ENCODE results near the gene KIAA1217. TPM values are rescaled to one million over a fixed set of nuclear protein-coding genes. Genes with fewer than 3 reads are reported as not detected.

KIAA1217 gene
- polyA plus RNA-seq, 3 donors, result not detected

GRCh38 chr10:24172909-24173308 lies 36.0 kb upstream of the KIAA1217 start:
- no peak for DNase-seq
- Mint-ChIP-seq H3K27me3 (ENCODE audit: low read depth in 3 of 3) (peaks cover 1 to 2% (median 1%) of the 10 kb centered on the region in 3 donors), H3K9me3 (peaks cover 2 to 21% (median 4%) of the 10 kb centered on the region in 7 donors), H3K36me3 (no peaks in the 10 kb centered on the region), H3K27ac (no peak overlapping the region), H3K4me1 (no peaks in the 10 kb centered on the region), H3K4me3 (no peak overlapping the region)
- H3K27me3 ChIP-seq (ENCODE audit: control insufficient read depth in 2 of 2, insufficient read depth in 2 of 2, low read length in 2 of 2), result no peaks in the 10 kb centered on the region
- peaks cover 5 to 16% of the 10 kb centered on the region in 2 donors for H3K9me3 ChIP-seq (replicated peaks in 1 of 2; ENCODE audit: control insufficient read depth in 1 of 2, insufficient read depth in 1 of 2, low read length in 2 of 2)
- no peaks in the 10 kb centered on the region for H3K4me1 ChIP-seq (ENCODE audit: control insufficient read depth in 1 of 2, insufficient read depth in 2 of 2, low read length in 2 of 2)
- no peaks in the 10 kb centered on the region for H3K79me2 ChIP-seq (ENCODE audit: insufficient read depth, low read length)
- no peak overlapping the region for H3K4me2 ChIP-seq (replicated peaks; ENCODE audit: extremely low read depth, low read length, poor library complexity, severe bottlenecking)
- no peak for TF ChIP-seq CTCF (IDR thresholded peaks at IDR 0.05)
- no peaks in the 10 kb centered on the region for H4K20me1 ChIP-seq (ENCODE audit: insufficient read depth, low read length)
- H3K36me3 ChIP-seq (replicated peaks in 1 of 2; ENCODE audit: control insufficient read depth in 1 of 2, insufficient read depth in 2 of 2, low read length in 2 of 2), result no peaks in the 10 kb centered on the region
- H3K9ac ChIP-seq (ENCODE audit: insufficient read depth, low read length, poor library complexity, severe bottlenecking), result no peak overlapping the region
- intact Hi-C loops (cut with micrococcal nuclease), result no loop called here
- no peak overlapping the region for H3K27ac ChIP-seq (ENCODE audit: low read depth in 1 of 2, low read length in 2 of 2)
- no peak overlapping the region for H3K4me3 ChIP-seq (replicated peaks in 1 of 3; ENCODE audit: low read depth in 2 of 3, low read length in 3 of 3)
- 92% methylated on average over 2 of the region's 3 CpGs for WGBS (ENCODE audit: insufficient coverage)
- H2AFZ ChIP-seq (ENCODE audit: insufficient read depth, low read depth, low read length, poor library complexity, severe bottlenecking), result no peak overlapping the region

- H3K27me3 ChIP-seq (ENCODE audit: control insufficient read depth in 2 of 2, insufficient read depth in 2 of 2, low read length in 2 of 2), result no peaks in the 10 kb centered on the region
- no peak overlapping the region for H3K27ac ChIP-seq (ENCODE audit: low read depth in 1 of 2, low read length in 2 of 2)
- Mint-ChIP-seq H3K4me3 (no peak overlapping the region), H3K9me3 (peaks cover 2 to 15% (median 5%) of the 10 kb centered on the region in 7 donors), H3K36me3 (no peaks in the 10 kb centered on the region), H3K27me3 (ENCODE audit: low read depth in 3 of 3) (peaks cover 0 to 2% (median 1%) of the 10 kb centered on the region in 3 donors), H3K27ac (no peak overlapping the region), H3K4me1 (no peaks in the 10 kb centered on the region)
- DNase-seq, result no peak
- no peaks in the 10 kb centered on the region for H4K20me1 ChIP-seq (ENCODE audit: insufficient read depth, low read length)
- no peak overlapping the region for H3K4me2 ChIP-seq (replicated peaks; ENCODE audit: extremely low read depth, low read length, poor library complexity, severe bottlenecking)
- no peak overlapping the region for H3K4me3 ChIP-seq (replicated peaks in 1 of 3; ENCODE audit: low read depth in 2 of 3, low read length in 3 of 3)
- H2AFZ ChIP-seq (ENCODE audit: insufficient read depth, low read depth, low read length, poor library complexity, severe bottlenecking), result no peak overlapping the region
- no peaks in the 10 kb centered on the region for H3K36me3 ChIP-seq (replicated peaks in 1 of 2; ENCODE audit: control insufficient read depth in 1 of 2, insufficient read depth in 2 of 2, low read length in 2 of 2)
- TF ChIP-seq CTCF (IDR thresholded peaks at IDR 0.05), result no peak
- H3K9me3 ChIP-seq (replicated peaks in 1 of 2; ENCODE audit: control insufficient read depth in 1 of 2, insufficient read depth in 1 of 2, low read length in 2 of 2), result peaks cover 5 to 16% of the 10 kb centered on the region in 2 donors
- no peak overlapping the region for H3K9ac ChIP-seq (ENCODE audit: insufficient read depth, low read length, poor library complexity, severe bottlenecking)
- intact Hi-C loops (cut with micrococcal nuclease), result no loop called here
- H3K79me2 ChIP-seq (ENCODE audit: insufficient read depth, low read length), result no peaks in the 10 kb centered on the region
- H3K4me1 ChIP-seq (ENCODE audit: control insufficient read depth in 1 of 2, insufficient read depth in 2 of 2, low read length in 2 of 2), result no peaks in the 10 kb centered on the region
- 100% methylated on average over 1 of the region's 2 CpGs for WGBS (ENCODE audit: insufficient coverage)
These were observed 34.9 kb upstream of the KIAA1217 start for GRCh38 chr10:24174014-24174413.
